MM.1S (cell line): ENCODE measurements around the gene QPCTL.

Experiments used
- CTCF ChIP-seq: fragments of 300-600 bp; sonication (generic); IDR thresholded peaks from 2 replicates; pipeline ENCODE4 v1.5.1; 2016; ENCODE audit warnings: antibody characterized with exemption, low read length, mixed read lengths
- EZH2 ChIP-seq: fragments of 300-600 bp; sonication (generic); optimal IDR thresholded peaks from 2 replicates; pipeline ENCODE3; 2017; ENCODE audit warnings: low read depth, mild to moderate bottlenecking, antibody characterized with exemption, low read length, mixed read lengths

- TF ChIP-seq EZH2: no peak
- TF ChIP-seq CTCF: no peak
These were observed 22.7 kb downstream of the QPCTL start for GRCh38 chr19:45715139-45715538.
